NCI-H1694 treated with DMSO at 0.1 percent for 48 hours (cell line): Measurements from ENCODE around the gene CMIP.

Source experiments
- DNase-seq: peaks from one replicate; lab custom pipeline; 2025; lab: John Stamatoyannopoulos, UW

CMIP gene

GRCh38 chr16:81462683-81463082 is 18.1 kb downstream of the CMIP start:
- DNase-seq = no peak

GRCh38 chr16:81463296-81463890 is 18.8 kb downstream of the CMIP start:
- DNase-seq = no peak

GRCh38 chr16:81464279-81464678 is 19.7 kb downstream of the CMIP start:
- no peak for DNase-seq

- DNase-seq = no peak
Observed at GRCh38 chr16:81465375-81465943, 20.9 kb downstream of the CMIP start.

GRCh38 chr16:81466356-81466980 is 21.9 kb downstream of the CMIP start:
- DNase-seq = no peak

GRCh38 chr16:81467072-81467471 is 22.5 kb downstream of the CMIP start:
- no peak for DNase-seq

GRCh38 chr16:81467815-81468214 is 23.2 kb downstream of the CMIP start:
- no peak for DNase-seq

GRCh38 chr16:81468269-81468902 is 23.8 kb downstream of the CMIP start:
- DNase-seq = no peak

GRCh38 chr16:81469183-81469677 is 24.6 kb downstream of the CMIP start:
- DNase-seq = no peak

- DNase-seq = peak; percentile 14
Observed at GRCh38 chr16:81469710-81470535, 25.3 kb downstream of the CMIP start.

GRCh38 chr16:81470796-81471636 is 26.4 kb downstream of the CMIP start:
- no peak for DNase-seq

- no peak for DNase-seq
Observed at GRCh38 chr16:81471882-81472281, 27.3 kb downstream of the CMIP start.

GRCh38 chr16:81472391-81472790 is 27.8 kb downstream of the CMIP start:
- no peak for DNase-seq

GRCh38 chr16:81473066-81473488 is 28.5 kb downstream of the CMIP start:
- DNase-seq = no peak

GRCh38 chr16:81473558-81473957 is 28.9 kb downstream of the CMIP start:
- no peak for DNase-seq

GRCh38 chr16:81473969-81474959 is 29.7 kb downstream of the CMIP start:
- no peak for DNase-seq

- no peak for DNase-seq
Observed at GRCh38 chr16:81477697-81478693, 33.4 kb downstream of the CMIP start.

- no peak for DNase-seq
Observed at GRCh38 chr16:81478876-81479511, 34.4 kb downstream of the CMIP start.
